H1 (cell line): ENCODE results near the gene SYT6. TPM values are rescaled to one million over a fixed set of nuclear protein-coding genes. Genes with fewer than 3 reads are reported as not detected.

Experiments
- CTCF ChIA-PET: fragments of 300-600 bp; sonication (Branson Sonifier 250); formaldehyde crosslinking; loops from one replicate; lab custom pipeline; 2021; ENCODE audit not compliant: partially characterized antibody; lab: Charles Lee
- POLR2A ChIA-PET: fragments of 300-600 bp; sonication (Branson Sonifier 250); formaldehyde crosslinking; loops from one replicate; lab custom pipeline; 2021; ENCODE audit warnings: inconsistent platforms; ENCODE audit not compliant: partially characterized antibody; lab: Charles Lee
- DNase-seq, 2 experiments: peaks; one replicate each; pipeline versions ENCODE4 v3.0.0 to v3.0.0-alpha.2; 2010 to 2022; ENCODE audit warnings: low spot score in 2 of 2, low read depth in 1 of 2, mixed read lengths in 1 of 2
- FAIRE-seq: peaks from 2 replicates; lab custom pipeline; 2011; peaks lifted over from hg19 to GRCh38; lab: Jason Lieb, UNC
- H2AFZ ChIP-seq: 2 replicates; pipeline ENCODE4 v1.8.1; 2012; ENCODE audit warnings: low read length, inconsistent platforms
- H2AK5ac ChIP-seq: 2 replicates; pipeline ENCODE4 v1.6.1; 2013; ENCODE audit warnings: low read depth, low read length
- H2BK120ac ChIP-seq: replicated peaks from 2 replicates; pipeline ENCODE3; 2013; ENCODE audit warnings: low read depth, low read length, inconsistent platforms
- H2BK12ac ChIP-seq: 2 replicates; pipeline ENCODE4 v1.6.1; 2013; ENCODE audit warnings: low read depth, low read length
- H2BK15ac ChIP-seq: 2 replicates; pipeline ENCODE4 v1.6.1; 2013; ENCODE audit warnings: low read length
- H2BK20ac ChIP-seq: 2 replicates; pipeline ENCODE4 v1.6.1; 2013; ENCODE audit warnings: low read length
- H2BK5ac ChIP-seq: 2 replicates; pipeline ENCODE4 v1.6.1; 2013; ENCODE audit warnings: low read depth, low read length
- H3K14ac ChIP-seq: 2 replicates; pipeline ENCODE4 v1.6.1; 2013; ENCODE audit warnings: inconsistent platforms; ENCODE audit not compliant: insufficient read length
- H3K18ac ChIP-seq: 2 replicates; pipeline ENCODE4 v1.6.1; 2013; ENCODE audit warnings: low read length; ENCODE audit errors: extremely low read depth
- H3K23ac ChIP-seq: 2 replicates; pipeline ENCODE4 v1.6.1; 2013; ENCODE audit warnings: inconsistent platforms; ENCODE audit not compliant: insufficient read length
- H3K23me2 ChIP-seq: 2 replicates; pipeline ENCODE4 v1.6.1; 2013; ENCODE audit warnings: low read depth, low read length
- H3K27ac ChIP-seq: 2 replicates; pipeline ENCODE4 v1.6.1; 2011; ENCODE audit warnings: low read depth, low read length, inconsistent platforms
- H3K27me3 ChIP-seq, 4 experiments: replicated peaks in 1 of 4; 1 replicate in 1 of 4; 2 replicates in 3 of 4; pipeline versions ENCODE4 v1.6.1 to v1.8.1; 2011 to 2013; ENCODE audit warnings: low read length in 3 of 4, mild to moderate bottlenecking in 3 of 4, inconsistent platforms in 2 of 4, mixed read lengths in 2 of 4, moderate library complexity in 1 of 4; ENCODE audit not compliant: control insufficient read depth in 3 of 4, insufficient read depth in 3 of 4; ENCODE audit errors: extremely low read depth in 1 of 4
- H3K36me3 ChIP-seq, 4 experiments: 2 replicates each; pipeline versions ENCODE4 v1.6.1 to v1.8.1; 2011 to 2013; ENCODE audit warnings: mild to moderate bottlenecking in 4 of 4, low read length in 3 of 4, moderate library complexity in 2 of 4, control low read depth in 1 of 4, inconsistent platforms in 1 of 4; ENCODE audit not compliant: insufficient read depth in 4 of 4, control insufficient read depth in 2 of 4
- H3K4ac ChIP-seq: replicated peaks from 2 replicates; pipeline ENCODE3; 2013; ENCODE audit warnings: low read length, low read depth, mixed read lengths, inconsistent platforms; ENCODE audit not compliant: insufficient read length
- H3K4me1 ChIP-seq, 4 experiments: replicated peaks in 1 of 4; 1 replicate in 1 of 4; 2 replicates in 3 of 4; pipeline versions ENCODE4 v1.6.1 to v1.8.1; 2011 to 2013; ENCODE audit warnings: low read length in 3 of 4, inconsistent platforms in 2 of 4, mixed read lengths in 1 of 4; ENCODE audit not compliant: insufficient read depth in 4 of 4, control insufficient read depth in 3 of 4
- H3K4me2 ChIP-seq, 2 experiments: 2 replicates each; pipeline versions ENCODE4 v1.6.1 to v1.8.1; 2011 to 2013; ENCODE audit warnings: low read depth in 2 of 2, low read length in 2 of 2, control low read depth in 1 of 2, inconsistent platforms in 1 of 2, mild to moderate bottlenecking in 1 of 2; ENCODE audit not compliant: insufficient read depth in 1 of 2
- H3K4me3 ChIP-seq, 4 experiments: fragments of 200-600, 300-600 bp in 1 of 4; sonication (generic), shearing (Covaris generic), sonication (Bioruptor Twin) in 1 of 4; 2 replicates each; pipeline versions ENCODE4 v1.5.1 to v1.8.1; 2011 to 2016; ENCODE audit warnings: low read length in 4 of 4, low read depth in 3 of 4, control low read depth in 2 of 4, inconsistent platforms in 2 of 4, mild to moderate bottlenecking in 2 of 4, mixed read lengths in 1 of 4, moderate library complexity in 1 of 4; ENCODE audit not compliant: insufficient read depth in 2 of 4; ENCODE audit errors: extremely low read depth in 1 of 4
- H3K56ac ChIP-seq: replicated peaks from 2 replicates; pipeline ENCODE3; 2013; ENCODE audit warnings: low read depth, mild to moderate bottlenecking, mixed read lengths, low read length, inconsistent platforms; ENCODE audit not compliant: insufficient read length
- H3K79me1 ChIP-seq: 2 replicates; pipeline ENCODE4 v1.6.1; 2013; ENCODE audit warnings: low read depth, low read length, control low read depth
- H3K79me2 ChIP-seq, 2 experiments: 2 replicates each; pipeline versions ENCODE4 v1.6.1 to v1.8.1; 2012 to 2013; ENCODE audit warnings: low read length in 2 of 2, mild to moderate bottlenecking in 2 of 2, inconsistent platforms in 1 of 2; ENCODE audit not compliant: insufficient read depth in 2 of 2, control insufficient read depth in 1 of 2
- H3K9ac ChIP-seq, 4 experiments: replicated peaks in 1 of 4; 1 replicate in 1 of 4; 2 replicates in 3 of 4; pipeline versions ENCODE4 v1.6.1 to v1.8.1; 2011 to 2013; ENCODE audit warnings: low read depth in 3 of 4, low read length in 3 of 4, control low read depth in 2 of 4, mild to moderate bottlenecking in 2 of 4, moderate library complexity in 2 of 4, inconsistent platforms in 1 of 4; ENCODE audit errors: extremely low read depth in 1 of 4
- H3K9me3 ChIP-seq, 2 experiments: 2 replicates each; pipeline versions ENCODE4 v1.6.1 to v1.8.1; 2012 to 2013; ENCODE audit warnings: mild to moderate bottlenecking in 2 of 2, moderate library complexity in 2 of 2, control low read depth in 1 of 2, inconsistent platforms in 1 of 2, low read depth in 1 of 2, low read length in 1 of 2, mixed read lengths in 1 of 2; ENCODE audit not compliant: insufficient read depth in 2 of 2
- H4K20me1 ChIP-seq, 2 experiments: replicated peaks in 1 of 2; 2 replicates each; pipeline versions ENCODE3 to v1.8.1; 2011 to 2013; ENCODE audit warnings: inconsistent platforms in 2 of 2, low read length in 2 of 2, mild to moderate bottlenecking in 1 of 2; ENCODE audit not compliant: insufficient read depth in 2 of 2, control insufficient read depth in 1 of 2
- H4K5ac ChIP-seq: 2 replicates; pipeline ENCODE4 v1.6.1; 2013; ENCODE audit warnings: low read length, low read depth, mixed read lengths, inconsistent platforms; ENCODE audit not compliant: insufficient read length
- H4K8ac ChIP-seq: 2 replicates; pipeline ENCODE4 v1.8.0; 2013; ENCODE audit warnings: mild to moderate bottlenecking, moderate library complexity, low read length, inconsistent platforms; ENCODE audit not compliant: insufficient read depth; ENCODE audit errors: extremely low read depth
- H4K91ac ChIP-seq: replicated peaks from 2 replicates; pipeline ENCODE3; 2013; ENCODE audit warnings: low read length, mixed read lengths, inconsistent platforms; ENCODE audit not compliant: insufficient read length
- ASH2L ChIP-seq: fragments of 200-600, 300-600 bp; sonication (generic); IDR thresholded peaks from one replicate; pipeline ENCODE4 v1.7.1; 2017; ENCODE audit warnings: low read length
- BCL11A ChIP-seq, 2 experiments: IDR thresholded peaks; one replicate each; pipeline ENCODE4 v1.6.1; 2011; ENCODE audit warnings: low read depth in 2 of 2, low read length in 2 of 2, mild to moderate bottlenecking in 2 of 2
- CBX8 ChIP-seq: fragments of 300-800, 300-1000 bp; sonication (generic); IDR thresholded peaks from 2 replicates; pipeline ENCODE4 v1.7.1; 2016; ENCODE audit warnings: low read depth, low read length, borderline replicate concordance
- GTF2F1 ChIP-seq: IDR thresholded peaks from 2 replicates; pipeline ENCODE4 v1.6.1; 2012; ENCODE audit warnings: low read depth, low read length, improper control_type of control experiment, borderline replicate concordance
- HDAC6 ChIP-seq: IDR thresholded peaks from one replicate; pipeline ENCODE4 v1.7.1; 2012; ENCODE audit warnings: low read depth, mild to moderate bottlenecking, inconsistent platforms, low read length, moderate library complexity
- KDM4A ChIP-seq: IDR thresholded peaks from one replicate; pipeline ENCODE4 v1.7.1; 2012; ENCODE audit warnings: low read depth, mild to moderate bottlenecking, moderate library complexity, low read length, inconsistent platforms; ENCODE audit not compliant: severe bottlenecking
- POU5F1 ChIP-seq: IDR thresholded peaks from 2 replicates; pipeline ENCODE4 v1.6.1; 2011; ENCODE audit warnings: low read depth, mild to moderate bottlenecking, low read length, moderate library complexity
- RAD21 ChIP-seq, 2 experiments: IDR thresholded peaks in 1 of 2; conservative IDR thresholded peaks in 1 of 2; 2 replicates each; pipeline ENCODE4 v1.6.1; 2011; ENCODE audit warnings: low read depth in 2 of 2, low read length in 2 of 2, improper control_type of control experiment in 1 of 2, inconsistent platforms in 1 of 2, mild to moderate bottlenecking in 1 of 2, moderate library complexity in 1 of 2
- RBBP5 ChIP-seq: IDR thresholded peaks from 2 replicates; pipeline ENCODE4 v1.7.1; 2012; ENCODE audit warnings: low read depth, mild to moderate bottlenecking, inconsistent platforms, low read length, moderate library complexity, borderline replicate concordance
- WGBS, 2 experiments: shearing (Covaris generic) in 1 of 2; methylation state at CpG; one replicate each; pipeline versions ENCODE4 v1.1.6 to v1.1.7; 2013 to 2015; ENCODE audit warnings: low lambda C conversion rate in 2 of 2, mixed read lengths in 2 of 2, inconsistent platforms in 1 of 2, low coverage in 1 of 2, missing lambda C conversion rate in 1 of 2; ENCODE audit not compliant: insufficient replicate concordance in 2 of 2, insufficient coverage in 1 of 2, insufficient read length in 1 of 2; ENCODE audit errors: extremely low coverage in 1 of 2, missing lambda C conversion rate in 1 of 2; 5-methylcytosine and 5-hydroxymethylcytosine counted together
- polyA plus RNA-seq, 7 experiments: library from polyadenylated mRNA; depleted of rRNA in 3 of 7; stranded (reverse) in 5 of 7; unstranded in 2 of 7; fragments of >200 nt in 5 of 7; fragments of 200-250 nt in 2 of 7; gene quantifications; 1 replicate in 5 of 7; 2 replicates in 1 of 7; 4 replicates in 1 of 7; pipeline versions ENCODE4 v1.2.1 to v1.2.3, GENCODE V29; 2011 to 2013; ENCODE audit warnings: missing spikeins in 2 of 7, mixed read lengths in 2 of 7
- total RNA-seq: library from RNA; stranded (reverse); fragmentation: NEBNext Ultra II Directional; extraction: Animal tissue kit (Norgen Biotek cat#: 25700); gene quantifications from 2 replicates; pipeline ENCODE4 v1.2.1, GENCODE V29; 2021
- TF ChIP-seq, protein P1 (sequence below): IDR thresholded peaks from 2 replicates; pipeline ENCODE4 v1.6.1; 2011; ENCODE audit warnings: low read length, improper control_type of control experiment
- TF ChIP-seq, protein P2 (sequence below): IDR thresholded peaks from 2 replicates; pipeline ENCODE4 v1.6.1; 2011; ENCODE audit warnings: low read depth, mild to moderate bottlenecking, low read length; ENCODE audit not compliant: insufficient read depth

The SYT6 gene
- total and polyA plus RNA-seq, 2 of the 8 experiments (the other 6 are each of a cell fraction or from before 2014, with no cell fraction given) = 33.7 to 83.5 TPM

DNA sequence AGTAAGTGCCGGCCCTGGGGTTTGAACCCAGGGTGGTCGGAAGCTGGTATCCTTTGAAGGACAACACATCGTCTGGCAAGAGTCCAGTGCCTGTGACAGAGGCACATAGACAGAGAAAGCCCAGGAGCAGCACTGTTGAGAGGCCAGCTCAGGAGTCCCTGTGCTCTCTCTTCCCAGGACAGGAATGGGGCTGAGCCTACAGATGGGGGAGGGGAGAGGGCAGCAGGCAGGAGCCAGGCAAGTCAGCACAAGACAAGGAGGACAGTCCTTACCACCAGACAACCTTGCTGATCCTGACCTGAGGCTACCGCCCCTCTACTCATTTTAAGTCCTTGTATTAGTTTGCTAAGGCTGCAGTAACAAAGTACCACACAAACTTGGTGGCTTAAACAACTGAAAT is 27.7 kb upstream of the SYT6 start:
- no peaks in the 10 kb centered on the region for H3K23me2 ChIP-seq
- H3K9me3 ChIP-seq = no peaks in the 10 kb centered on the region
- no peak for DNase-seq
- no peak overlapping the region for H4K91ac ChIP-seq
- H2BK20ac ChIP-seq = no peak overlapping the region
- H3K9ac ChIP-seq = no peak overlapping the region
- no peak overlapping the region for H3K4ac ChIP-seq
- POLR2A ChIA-PET = no interaction called here
- no peak overlapping the region for H3K18ac ChIP-seq
- no peak overlapping the region for H3K23ac ChIP-seq
- no peaks in the 10 kb centered on the region for H3K79me2 ChIP-seq
- no peaks in the 10 kb centered on the region for H4K20me1 ChIP-seq
- H2BK12ac ChIP-seq = no peak overlapping the region
- no peak for TF ChIP-seq POU5F1
- no peak for TF ChIP-seq GTF2F1
- TF ChIP-seq RBBP5 = no peak
- TF ChIP-seq BCL11A (IDR thresholded peaks at IDR 0.05; ENCODE audit: low read depth in 2 of 2, low read length in 2 of 2) = no peak
- TF ChIP-seq ASH2L = no peak
- TF ChIP-seq, protein P1, sequence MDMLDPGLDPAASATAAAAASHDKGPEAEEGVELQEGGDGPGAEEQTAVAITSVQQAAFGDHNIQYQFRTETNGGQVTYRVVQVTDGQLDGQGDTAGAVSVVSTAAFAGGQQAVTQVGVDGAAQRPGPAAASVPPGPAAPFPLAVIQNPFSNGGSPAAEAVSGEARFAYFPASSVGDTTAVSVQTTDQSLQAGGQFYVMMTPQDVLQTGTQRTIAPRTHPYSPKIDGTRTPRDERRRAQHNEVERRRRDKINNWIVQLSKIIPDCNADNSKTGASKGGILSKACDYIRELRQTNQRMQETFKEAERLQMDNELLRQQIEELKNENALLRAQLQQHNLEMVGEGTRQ = no peak
- no peak for TF ChIP-seq CBX8
- TF ChIP-seq KDM4A = no peak
- no peak for TF ChIP-seq RAD21 (IDR thresholded peaks at IDR 0.05 in 1 of 2, conservative IDR thresholded peaks at IDR 0.05 in 1 of 2; ENCODE audit: low read depth in 2 of 2, low read length in 2 of 2)
- TF ChIP-seq, protein P2, sequence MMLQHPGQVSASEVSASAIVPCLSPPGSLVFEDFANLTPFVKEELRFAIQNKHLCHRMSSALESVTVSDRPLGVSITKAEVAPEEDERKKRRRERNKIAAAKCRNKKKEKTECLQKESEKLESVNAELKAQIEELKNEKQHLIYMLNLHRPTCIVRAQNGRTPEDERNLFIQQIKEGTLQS = no peak
- TF ChIP-seq HDAC6 = no peak
- TF ChIP-seq, all 59 proteins: peak for 0
- Histone ChIP-seq H3K79me1 (no peaks in the 10 kb centered on the region), H2AFZ (peak overlapping the region; percentile 97), H4K8ac (no peak overlapping the region), H3K56ac (no peak overlapping the region), H3K36me3 (no peaks in the 10 kb centered on the region), H2BK5ac (no peak overlapping the region; the same call in 1 of the 2 replicates), H3K4me1 (peaks cover 0 to 3% (median under 1%) of the 10 kb centered on the region in 4 experiments; a peak in 2 of 7 replicates), H3K14ac (no peak overlapping the region), H3K27me3 (no peaks in the 10 kb centered on the region), H3K27ac (no peak overlapping the region), H2BK15ac (peak overlapping the region; percentile 32; the same call in 1 of the 2 replicates), H3K4me3 (no peak overlapping the region), H2AK5ac (no peak overlapping the region), H4K5ac (no peak overlapping the region), H2BK120ac (no peak overlapping the region), H3K4me2 (peak overlapping the region in 1 of 2 experiments; percentile 7; a peak in 1 of 4 replicates)
- FAIRE-seq = no peak
- CTCF ChIA-PET = no interaction called here
- 89% methylated on average over 4 of the region's 4 CpGs; no CpG with 5 or more reads in 1 of the 2 experiments for WGBS, 2 experiments
